HG03432 (cell line): ENCODE data around the gene PRAMEF20.

Experiments used
- ATAC-seq: cut with Tn5 transposase; IDR thresholded peaks from one replicate; pipeline ENCODE4 v1.9.1; 2021; ENCODE audit warnings: mild to moderate bottlenecking, moderate library complexity; ENCODE audit not compliant: unreplicated experiment

Gene PRAMEF20

GRCh38 chr1:13461977-13462376 is 51.7 kb downstream of the PRAMEF20 start:
- no peak for ATAC-seq

- ATAC-seq, result no peak
Observed at GRCh38 chr1:13462682-13463081, 52.4 kb downstream of the PRAMEF20 start.

- ATAC-seq, result no peak
Observed at GRCh38 chr1:13465515-13465914, 55.3 kb downstream of the PRAMEF20 start.

- ATAC-seq, result no peak
Observed at GRCh38 chr1:13469343-13469742, 59.1 kb downstream of the PRAMEF20 start.
